Glomerular visceral epithelial cell (primary cell): Measurements from ENCODE around the gene FRMD1.

ENCODE experiments used
- DNase-seq: peaks from one replicate; pipeline ENCODE4 v3.0.0-alpha.2; 2016; ENCODE audit errors: extremely low spot score

The FRMD1 gene

DNA sequence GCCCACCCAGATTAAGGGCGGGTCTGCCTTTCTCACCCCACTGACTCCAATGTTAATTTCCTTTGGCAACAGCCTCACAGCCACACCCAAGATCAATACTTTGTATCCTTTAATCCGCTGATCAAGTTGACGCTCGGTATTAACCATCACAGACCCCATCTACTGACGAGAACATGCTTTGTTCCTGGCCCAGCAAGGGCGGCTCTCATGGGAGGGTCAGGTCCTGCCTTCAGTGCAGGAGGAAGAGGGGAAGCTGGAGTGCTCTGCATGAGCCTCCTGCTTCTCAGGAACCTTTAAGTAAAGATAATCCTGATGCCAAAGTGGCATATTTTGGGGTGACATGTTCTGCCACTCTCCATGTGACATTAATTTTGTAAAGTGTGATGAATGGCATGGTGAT, 73.2 kb downstream of the FRMD1 start:
- DNase-seq, result no peak

GRCh38 chr6:168004945-168005344, 74.1 kb downstream of the FRMD1 start:
- no peak for DNase-seq

DNA sequence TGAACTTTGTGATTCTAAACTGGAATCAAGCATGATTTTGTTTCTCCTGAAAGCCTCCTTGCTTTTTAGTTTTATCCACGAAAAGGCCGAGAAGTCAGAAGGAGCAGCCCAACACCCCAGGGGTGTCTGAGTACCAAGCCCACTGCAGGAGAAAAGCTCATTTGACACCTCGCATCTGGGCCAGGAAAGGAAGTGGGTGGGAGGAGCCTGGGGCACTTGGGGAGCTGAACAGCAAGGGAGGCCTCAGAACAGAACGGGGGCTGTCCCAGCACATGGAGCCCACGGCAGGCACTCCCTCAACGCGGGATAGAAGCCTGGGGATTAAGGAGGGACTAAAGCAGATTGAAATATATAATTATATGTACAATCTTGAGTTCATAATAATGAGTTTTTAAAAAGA, 75.0 kb downstream of the FRMD1 start:
- DNase-seq, result no peak
